ENCODE measurements around the gene FZR1.
"Not testable (repeated sequence)": the region's sequence is repeated elsewhere in the genome, so short reads cannot be mapped to it uniquely, and the experiment has no call there.

Gene FZR1

GRCh38 chr19:3549816-3550215 lies 43.7 kb downstream of the FZR1 start:
- no peak for FAIRE-seq

GRCh38 chr19:3550947-3551791 lies 45.1 kb downstream of the FZR1 start:
- no peak for FAIRE-seq

GRCh38 chr19:3551792-3552095 lies 45.6 kb downstream of the FZR1 start:
- FAIRE-seq: no peak

- no peak for FAIRE-seq
These were observed 48.4 kb downstream of the FZR1 start for GRCh38 chr19:3554254-3555083.

- no peak for FAIRE-seq
These were observed 49.7 kb downstream of the FZR1 start for GRCh38 chr19:3555653-3556422.

- no peak for FAIRE-seq
These were observed 50.4 kb downstream of the FZR1 start for GRCh38 chr19:3556423-3556977.

GRCh38 chr19:3556978-3557460 lies 50.9 kb downstream of the FZR1 start:
- FAIRE-seq: no peak

- FAIRE-seq: no peak
These were observed 51.5 kb downstream of the FZR1 start, which contains the start of gene MFSD12 for GRCh38 chr19:3557461-3558248. MFSD12 (minus strand) TSS chr19:3557586; CDS start chr19:3557403, 183 bp downstream.

- FAIRE-seq: no peak
These were observed 57.8 kb downstream of the FZR1 start for GRCh38 chr19:3563709-3564524.

- no peak for FAIRE-seq
These were observed 59.0 kb downstream of the FZR1 start for GRCh38 chr19:3565139-3565538.

- FAIRE-seq: not testable (repeated sequence)
These were observed 63.9 kb downstream of the FZR1 start for GRCh38 chr19:3570042-3570441.

- FAIRE-seq: no peak
These were observed 64.5 kb downstream of the FZR1 start for GRCh38 chr19:3570606-3571011.

- FAIRE-seq: peak; percentile 95
These were observed 66.2 kb downstream of the FZR1 start for GRCh38 chr19:3572132-3572854.

GRCh38 chr19:3572855-3573161 lies 66.7 kb downstream of the FZR1 start, which contains the start of gene HMG20B:
HMG20B (plus strand) TSS chr19:3572944; CDS start chr19:3573310, 366 bp downstream.
- no peak for FAIRE-seq

GRCh38 chr19:3573162-3573857 lies 67.2 kb downstream of the FZR1 start:
- no peak for FAIRE-seq

GRCh38 chr19:3573858-3574637 lies 67.9 kb downstream of the FZR1 start:
- FAIRE-seq: peak; percentile 43

GRCh38 chr19:3575260-3575741 lies 69.2 kb downstream of the FZR1 start:
- no peak for FAIRE-seq

- no peak for FAIRE-seq
These were observed 70.0 kb downstream of the FZR1 start for GRCh38 chr19:3575949-3576673.

All from TTC549 (cell line).